GM20431 (cell line): ENCODE data around the gene LMTK3.

ENCODE experiments used
- in situ Hi-C: fragments of 300-500 bp; cut with MseI, MboI; formaldehyde crosslinking; loops from one replicate; pipeline ENCODE4 v1.15.0; 2020; ENCODE audit warnings: low sequenced_read_pairs; ENCODE audit not compliant: unreplicated experiment

Gene LMTK3

GRCh38 chr19:48451624-48452023 lies 60.0 kb downstream of the LMTK3 start:
- in situ Hi-C loops, result no loop called here

- in situ Hi-C loops, result no loop called here
These were observed 60.8 kb downstream of the LMTK3 start for GRCh38 chr19:48450863-48451262.

- in situ Hi-C loops, result no loop called here
These were observed 61.2 kb downstream of the LMTK3 start for GRCh38 chr19:48450441-48450840.

- in situ Hi-C loops, result no loop called here
These were observed 63.1 kb downstream of the LMTK3 start for GRCh38 chr19:48448563-48448962.

- in situ Hi-C loops, result no loop called here
These were observed 65.1 kb downstream of the LMTK3 start for GRCh38 chr19:48446579-48446978.

- in situ Hi-C loops, result no loop called here
These were observed 65.8 kb downstream of the LMTK3 start, which contains the start of gene GRWD1 for GRCh38 chr19:48445606-48446481. Gene GRWD1 (plus strand): TSS chr19:48445983. CDS start chr19:48446006, 23 bp downstream.

- in situ Hi-C loops, result no loop called here
These were observed 66.4 kb downstream of the LMTK3 start for GRCh38 chr19:48445256-48445605.

- in situ Hi-C loops, result no loop called here
These were observed 66.8 kb downstream of the LMTK3 start for GRCh38 chr19:48444936-48445200.

GRCh38 chr19:48444129-48444935 lies 67.3 kb downstream of the LMTK3 start:
- in situ Hi-C loops, result no loop called here

- in situ Hi-C loops, result no loop called here
These were observed 67.9 kb downstream of the LMTK3 start for GRCh38 chr19:48443731-48444128.

GRCh38 chr19:48443256-48443655 lies 68.4 kb downstream of the LMTK3 start:
- in situ Hi-C loops, result no loop called here

GRCh38 chr19:48442116-48443035 lies 69.3 kb downstream of the LMTK3 start:
- in situ Hi-C loops, result no loop called here

- in situ Hi-C loops, result no loop called here
These were observed 70.1 kb downstream of the LMTK3 start for GRCh38 chr19:48441360-48442050.

GRCh38 chr19:48436586-48436985 lies 75.0 kb downstream of the LMTK3 start:
- in situ Hi-C loops, result no loop called here
